WTC11 (cell line): ENCODE results near the gene THAP3. TPM values are rescaled to one million over a fixed set of nuclear protein-coding genes. Genes with fewer than 3 reads are reported as not detected.

Source experiments
- total RNA-seq: library from RNA; stranded (reverse); gene quantifications from 3 replicates; pipeline ENCODE4 v1.2.3, GENCODE V29; 2021

The THAP3 gene
- total RNA-seq, 1 experiment from 2014 or later, result 14.8 TPM

Other genes starting within 250 kb of the THAP3 start
- 133 to 151 TPM (median 137 TPM) in 3 replicates for gene ACOT7, start 231.1 kb upstream of the THAP3 start, total RNA-seq
- 1.9 to 2.7 TPM (median 1.9 TPM) in 3 replicates for gene HES2, start 204.9 kb upstream of the THAP3 start, total RNA-seq
- 46.1 to 70.3 TPM (median 68.1 TPM) in 3 replicates for gene ESPN, start 200.1 kb upstream of the THAP3 start, total RNA-seq
- gene TNFRSF25, start 158.7 kb upstream of the THAP3 start, total RNA-seq, result 19.5 to 26.1 TPM (median 22.6 TPM) in 3 replicates
- 27.5 to 32.0 TPM (median 30.8 TPM) in 3 replicates for gene PLEKHG5, start 133.2 kb upstream of the THAP3 start, total RNA-seq
- 36.0 to 37.4 TPM (median 37.4 TPM) in 3 replicates for gene NOL9, start 70.4 kb upstream of the THAP3 start, total RNA-seq
- gene TAS1R1, start 69.6 kb upstream of the THAP3 start, total RNA-seq, result 0.11 to 0.16 TPM in 2 of 3 replicates, not detected in the other
- gene ZBTB48, start 44.9 kb upstream of the THAP3 start, total RNA-seq, result 29.1 to 37.5 TPM (median 31.0 TPM) in 3 replicates
- 15.1 to 17.6 TPM (median 15.3 TPM) in 3 replicates for gene KLHL21, start 22.0 kb upstream of the THAP3 start, total RNA-seq
- gene PHF13, start 11.1 kb upstream of the THAP3 start, total RNA-seq, result 39.6 to 40.0 TPM (median 40.0 TPM) in 3 replicates
- 91.3 to 102 TPM (median 93.4 TPM) in 3 replicates for gene DNAJC11, start 76.9 kb downstream of the THAP3 start, total RNA-seq
- 86.4 to 116 TPM (median 112 TPM) in 3 replicates for gene CAMTA1, start 160.6 kb downstream of the THAP3 start, total RNA-seq